Brain pericyte (primary cell): ENCODE results near the gene AKAP6.
A peak's percentile ranks its signal among the peaks of the same experiment; 100 is the strongest.

Experiments
- DNase-seq: peaks from one replicate; pipeline ENCODE4 v3.0.0-alpha.2; 2012; ENCODE audit warnings: low read depth, low spot score

AKAP6 gene

DNA sequence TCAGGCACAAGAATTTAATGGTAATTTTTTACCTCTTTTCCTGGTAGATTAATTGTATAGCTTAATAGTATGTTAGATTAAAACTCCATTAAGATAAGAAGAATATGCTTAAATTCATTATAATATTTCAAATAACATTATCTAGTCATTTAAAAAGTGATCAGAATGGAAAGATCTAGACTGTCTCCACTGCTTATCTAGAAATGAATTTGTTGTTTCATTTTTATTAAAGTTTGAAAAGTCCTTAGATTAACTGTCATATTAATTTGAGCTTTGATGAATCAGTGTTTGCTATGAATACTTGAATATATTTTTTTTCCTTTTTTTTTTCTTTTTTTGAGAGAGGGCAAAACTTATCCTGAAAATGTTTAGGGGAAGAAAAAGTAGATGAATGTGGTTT lies 373.0 kb downstream of the AKAP6 start:
- no peak for DNase-seq

DNA sequence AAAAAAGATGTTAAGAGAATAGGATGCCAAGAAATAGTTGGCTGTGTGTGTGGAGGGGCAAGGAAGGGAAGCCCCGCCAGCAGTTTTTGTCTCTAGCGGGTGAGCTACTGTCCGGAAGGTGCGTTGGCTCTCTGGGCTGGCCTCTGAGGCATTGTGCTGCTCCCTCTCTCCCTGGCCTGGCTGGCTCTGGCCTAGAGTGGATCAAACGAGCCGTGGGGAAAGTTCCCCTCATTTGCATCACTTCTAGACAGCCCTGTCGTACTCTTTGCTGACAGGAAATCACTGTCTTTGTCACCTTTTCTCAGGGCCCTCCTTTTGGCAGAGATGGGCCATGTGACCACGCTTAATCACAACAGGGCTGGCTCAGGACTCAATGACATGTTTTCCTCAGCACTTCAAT lies 373.5 kb downstream of the AKAP6 start:
- no peak for DNase-seq

DNA sequence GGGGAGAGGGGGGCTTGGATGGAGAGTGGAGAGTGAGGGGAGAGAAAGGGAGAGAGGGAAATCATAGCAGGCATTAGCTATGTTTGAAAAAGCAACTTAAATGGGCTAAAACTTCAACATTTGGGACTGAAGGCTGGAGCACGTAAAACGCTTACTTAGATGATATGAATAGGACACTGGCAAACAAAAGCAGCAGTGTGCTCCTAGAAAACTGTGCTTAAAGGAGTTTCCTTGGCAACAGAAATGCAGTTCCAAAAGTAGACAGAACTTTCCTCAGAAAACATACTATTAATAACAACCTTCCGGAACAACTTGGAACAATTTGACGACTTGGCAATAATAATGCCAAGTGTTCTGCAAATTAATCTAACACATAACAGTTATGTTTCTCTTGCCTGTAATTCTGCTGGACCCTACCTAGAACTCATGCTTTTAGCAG lies 374.1 kb downstream of the AKAP6 start:
- DNase-seq: no peak

DNA sequence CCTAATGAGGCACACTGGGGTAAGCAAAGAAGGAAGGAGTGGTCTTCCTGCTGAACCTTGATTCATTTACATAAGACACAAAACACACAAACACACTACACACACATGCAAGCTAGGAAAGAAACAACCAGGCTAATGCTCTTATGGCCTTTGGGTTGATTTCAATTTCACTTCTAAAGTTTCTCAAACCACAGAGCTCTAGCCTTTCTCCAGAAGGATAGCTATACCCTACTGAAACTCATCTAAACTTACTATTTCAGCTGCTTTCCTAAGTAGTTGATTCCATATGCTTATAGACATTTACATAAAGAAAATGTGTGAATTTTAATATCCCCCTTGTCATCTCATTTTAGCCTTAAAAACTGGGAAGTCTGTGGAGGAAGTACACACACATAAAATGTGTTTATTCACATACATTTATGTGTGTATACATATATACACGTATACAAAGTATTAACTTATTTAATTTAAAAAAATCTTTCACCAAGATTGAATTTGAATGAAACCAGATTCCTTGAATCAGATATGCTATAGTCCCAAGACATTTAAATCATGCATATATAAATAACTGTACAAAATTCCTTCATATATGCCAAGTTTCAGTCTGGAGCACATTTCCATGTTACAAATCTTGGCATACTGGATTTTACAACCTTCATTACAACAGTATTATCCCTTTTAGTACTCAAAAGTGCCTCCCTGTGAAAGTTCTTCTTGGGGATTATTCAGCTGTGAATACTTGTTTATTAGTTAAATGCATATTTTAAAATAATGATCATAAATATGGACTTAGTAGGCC lies 377.8 kb downstream of the AKAP6 start:
- no peak for DNase-seq

DNA sequence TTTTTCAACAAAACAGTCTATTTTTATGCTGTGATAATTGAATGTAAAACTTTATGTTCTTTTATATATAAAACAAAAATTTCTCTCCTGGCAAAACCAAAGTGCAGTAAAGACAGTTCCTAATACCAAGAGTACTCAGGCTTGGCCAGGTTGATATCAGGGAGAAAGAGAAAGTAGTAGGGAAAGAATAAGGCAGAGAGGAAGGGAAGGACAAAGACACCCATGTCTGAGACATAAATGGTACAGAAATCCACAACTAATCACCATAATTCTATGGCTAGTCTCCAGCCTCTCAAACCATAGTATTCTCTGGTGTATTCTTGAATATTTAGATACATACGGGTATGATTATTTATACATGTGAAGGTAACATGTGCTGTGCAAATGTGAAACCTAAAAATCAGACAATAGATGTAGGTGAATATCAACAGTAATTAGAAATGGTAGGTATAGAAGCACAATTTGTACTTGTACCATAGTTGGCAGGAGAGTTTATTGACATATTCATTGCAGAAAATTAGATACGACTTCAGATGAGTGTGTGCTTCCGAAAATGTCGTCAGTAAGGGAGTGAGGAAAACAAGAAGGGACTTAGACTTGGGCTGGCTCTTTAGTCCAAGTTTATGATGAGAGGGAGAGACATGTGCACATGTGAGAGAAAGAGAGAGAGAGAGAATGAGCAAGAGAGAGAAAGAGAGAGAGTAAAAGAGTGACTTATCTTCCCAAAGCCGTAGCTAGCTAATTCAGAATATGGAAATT lies 378.8 kb downstream of the AKAP6 start:
- DNase-seq: no peak

DNA sequence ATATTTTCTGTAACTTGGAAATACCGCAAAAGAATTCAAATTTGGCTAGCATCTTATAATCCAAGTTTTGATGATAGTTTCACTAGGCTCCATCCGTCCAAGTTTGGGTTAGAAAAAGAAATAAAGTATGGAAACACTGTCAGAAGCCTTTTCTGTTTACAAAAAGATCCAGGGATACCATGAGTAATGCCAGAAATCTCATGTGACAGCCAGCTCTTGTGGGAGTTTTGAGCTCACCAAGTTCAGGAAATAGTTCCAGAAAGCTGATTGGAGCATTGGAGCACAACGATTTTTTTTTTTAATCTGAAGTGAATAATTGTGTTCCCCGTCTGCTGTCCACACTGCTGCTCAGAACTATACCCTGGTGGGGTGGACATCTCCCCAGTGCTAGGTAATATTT lies 379.9 kb downstream of the AKAP6 start:
- peak; percentile 32 for DNase-seq

DNA sequence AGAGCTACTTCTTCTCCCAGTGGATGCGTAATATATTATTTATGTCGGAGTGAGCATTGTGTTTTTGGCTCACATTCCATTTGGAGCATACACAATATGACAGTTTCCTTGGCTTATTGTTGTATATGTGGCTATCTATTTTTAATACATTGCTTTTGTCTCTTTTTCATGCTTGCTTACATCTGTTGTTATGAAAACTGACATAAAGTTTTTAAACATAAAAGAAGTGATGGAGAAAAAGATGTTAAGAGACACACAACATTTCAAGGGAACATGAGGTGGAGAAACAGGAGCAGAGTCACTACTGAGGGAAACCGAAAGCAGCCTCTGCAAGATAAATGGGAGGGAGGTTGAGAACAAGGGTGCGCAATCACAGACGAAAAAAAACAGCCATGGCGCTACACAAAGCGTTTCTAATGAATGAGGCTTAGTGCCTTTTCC lies 381.2 kb downstream of the AKAP6 start:
- no peak for DNase-seq

DNA sequence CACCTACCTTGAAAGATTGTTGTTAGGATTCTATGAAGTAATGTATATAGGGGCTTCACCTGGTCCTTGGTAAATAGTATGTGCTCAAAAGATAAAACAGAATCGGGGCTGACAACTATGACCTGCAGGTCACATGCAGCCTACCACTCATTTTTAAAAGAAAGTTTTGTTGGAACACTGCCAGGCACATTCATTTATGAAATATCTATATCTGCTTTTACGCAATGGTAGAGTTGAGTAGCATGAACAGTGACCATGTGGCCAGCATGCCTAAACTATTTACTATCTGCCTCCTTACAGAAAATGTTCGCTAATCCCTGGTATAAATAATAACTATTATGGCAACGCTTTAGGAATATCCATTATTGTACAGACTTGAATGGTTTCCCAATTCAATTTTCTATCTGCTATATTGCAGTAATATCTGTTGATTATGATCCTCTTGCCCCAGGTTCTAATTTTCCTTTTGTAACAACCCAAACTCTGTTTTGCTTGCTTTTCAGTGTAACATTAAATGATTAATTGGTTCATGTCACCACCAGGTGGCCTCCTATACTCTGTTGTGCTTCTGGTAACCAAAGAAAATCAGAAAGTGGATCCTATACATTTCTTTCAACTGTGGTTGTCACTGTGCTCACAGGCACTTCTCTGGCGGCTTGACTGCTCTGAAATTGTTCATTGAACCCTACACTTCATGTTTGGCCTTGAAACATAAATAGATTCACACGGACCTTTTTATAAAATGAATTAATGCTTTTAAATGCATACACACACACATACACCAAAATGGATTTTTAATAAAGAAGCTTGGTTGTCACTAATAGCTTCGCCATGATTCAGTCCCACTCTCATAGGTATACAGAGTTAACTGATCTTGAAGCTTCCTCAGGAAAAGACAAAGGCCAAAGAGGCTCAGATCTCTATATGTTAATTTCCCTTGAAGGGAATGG lies 381.9 kb downstream of the AKAP6 start:
- peak; percentile 20 for DNase-seq

DNA sequence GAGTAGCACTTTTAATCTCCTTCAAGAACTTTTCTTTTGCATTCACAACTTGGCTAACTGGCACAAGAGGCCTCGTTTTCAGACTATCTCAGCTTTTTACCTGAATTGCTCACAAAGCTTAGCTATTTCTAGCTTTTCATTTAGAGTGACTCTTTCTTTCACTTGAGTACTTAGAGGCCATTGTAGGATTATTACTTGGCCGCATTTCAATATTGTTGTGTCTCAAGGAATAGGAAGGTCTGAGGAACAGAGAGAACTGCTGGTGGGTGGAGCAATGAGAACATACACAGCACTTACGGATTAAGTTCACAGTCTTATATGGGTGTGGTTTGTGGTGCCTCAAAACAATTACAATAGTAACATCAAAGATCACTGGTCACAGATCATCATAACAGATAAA lies 384.8 kb downstream of the AKAP6 start:
- no peak for DNase-seq

DNA sequence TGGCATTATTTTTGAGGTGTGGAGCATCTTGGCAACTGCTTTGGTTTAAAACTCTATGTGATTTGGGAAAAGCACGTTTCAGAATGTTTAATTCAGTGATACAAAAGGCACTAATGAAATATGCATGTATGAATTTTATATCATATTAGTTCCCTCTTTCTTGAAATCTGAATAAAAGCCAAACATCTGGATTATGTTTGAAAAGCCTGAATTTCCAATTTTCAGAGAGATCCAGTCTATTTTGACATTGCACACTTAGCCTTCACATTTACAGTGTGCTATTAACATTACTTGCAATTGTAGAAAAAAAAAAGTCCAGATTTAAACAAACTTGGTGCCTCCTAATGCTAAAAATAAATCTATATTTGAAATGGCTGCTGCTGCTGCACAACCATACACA lies 390.5 kb downstream of the AKAP6 start:
- no peak for DNase-seq

DNA sequence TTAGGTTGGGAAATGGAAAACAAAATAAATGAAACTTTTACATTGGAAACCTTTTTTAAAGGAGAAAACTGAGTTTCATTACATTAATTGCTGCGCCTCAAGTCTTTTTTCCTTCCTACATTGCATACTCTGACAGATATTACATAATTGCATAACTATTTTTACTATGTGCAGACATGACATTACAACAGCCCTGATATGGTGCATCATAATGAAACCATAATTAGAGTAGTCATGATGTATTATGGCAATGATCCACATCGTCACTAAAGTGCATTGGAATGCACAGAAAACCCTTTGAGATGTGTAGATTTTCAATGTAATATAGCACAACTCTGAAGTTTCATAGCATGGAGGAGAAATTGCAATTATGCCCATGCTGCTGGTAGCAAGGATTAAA lies 391.8 kb downstream of the AKAP6 start:
- no peak for DNase-seq

DNA sequence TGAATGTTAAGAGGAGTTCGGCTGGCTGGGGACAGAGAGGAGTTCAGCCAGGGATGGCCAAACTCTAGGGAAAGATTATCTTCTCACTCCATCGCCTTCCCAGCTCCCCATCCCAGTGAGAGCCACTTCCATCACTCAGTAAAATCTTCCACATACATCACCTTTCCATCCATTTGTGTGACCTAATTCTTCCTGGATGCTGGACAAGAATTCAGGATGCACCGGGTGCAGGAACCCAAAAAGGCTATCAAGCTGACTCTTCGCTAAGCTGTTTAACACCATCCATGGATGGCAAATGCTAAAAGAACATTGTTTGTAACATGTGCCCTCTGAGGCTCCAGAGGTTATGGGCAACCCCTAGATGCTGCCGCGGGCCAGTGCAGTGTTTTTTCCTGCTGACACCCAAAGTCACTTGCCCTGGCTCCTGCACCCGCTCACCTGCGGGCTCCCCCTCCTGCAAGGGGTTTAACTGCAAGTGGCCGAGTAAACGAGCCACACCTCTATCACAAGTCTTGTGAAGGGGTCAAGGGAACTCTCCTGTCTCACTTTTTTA lies 393.6 kb downstream of the AKAP6 start:
- DNase-seq: no peak

DNA sequence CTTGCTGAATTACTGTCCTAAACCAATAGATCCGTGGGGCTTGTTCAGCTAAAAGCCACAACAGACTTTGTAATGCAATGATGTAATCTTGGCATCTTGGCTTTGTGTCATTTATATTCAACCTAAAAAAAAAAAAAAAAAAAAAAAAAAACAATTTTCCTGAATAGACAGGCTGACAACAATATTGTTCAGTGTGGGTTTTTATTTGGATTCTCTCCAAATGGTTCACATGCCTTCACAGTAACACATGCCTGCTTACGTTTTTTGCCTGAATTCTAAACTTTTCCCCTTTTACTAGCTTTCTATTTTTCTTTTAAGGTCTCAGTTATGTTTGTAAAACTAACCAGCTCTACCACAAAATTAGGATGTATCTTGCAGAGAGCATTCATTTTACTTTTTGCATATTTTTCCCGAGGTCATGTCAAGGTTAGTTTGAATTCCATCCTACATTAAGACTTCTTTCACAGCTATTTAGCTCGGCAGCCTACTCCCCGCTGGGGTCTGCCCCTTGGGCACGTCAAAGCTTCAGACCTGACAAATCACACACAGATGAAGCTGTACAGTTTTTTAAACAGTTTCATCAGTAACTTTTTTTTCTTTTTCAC lies 395.9 kb downstream of the AKAP6 start:
- DNase-seq: peak; percentile 47

DNA sequence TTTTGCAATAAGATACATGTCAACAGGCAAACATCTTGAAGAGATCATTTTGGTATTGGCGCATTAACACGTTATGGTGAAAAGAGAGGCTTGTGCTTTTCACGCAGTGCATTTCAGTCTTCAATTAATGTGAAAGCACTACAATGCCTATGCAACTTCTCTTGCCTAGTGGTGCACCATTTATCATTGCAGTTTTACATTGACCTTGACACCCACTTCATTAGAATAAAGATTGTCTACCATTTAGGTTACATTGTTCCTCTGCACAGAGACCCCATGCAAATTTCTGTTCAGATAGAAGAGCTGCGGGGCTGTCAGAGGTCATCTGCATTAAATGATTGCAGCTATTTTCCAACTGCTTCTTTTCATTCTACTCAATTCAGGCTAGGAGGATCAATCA lies 397.4 kb downstream of the AKAP6 start:
- DNase-seq: no peak

DNA sequence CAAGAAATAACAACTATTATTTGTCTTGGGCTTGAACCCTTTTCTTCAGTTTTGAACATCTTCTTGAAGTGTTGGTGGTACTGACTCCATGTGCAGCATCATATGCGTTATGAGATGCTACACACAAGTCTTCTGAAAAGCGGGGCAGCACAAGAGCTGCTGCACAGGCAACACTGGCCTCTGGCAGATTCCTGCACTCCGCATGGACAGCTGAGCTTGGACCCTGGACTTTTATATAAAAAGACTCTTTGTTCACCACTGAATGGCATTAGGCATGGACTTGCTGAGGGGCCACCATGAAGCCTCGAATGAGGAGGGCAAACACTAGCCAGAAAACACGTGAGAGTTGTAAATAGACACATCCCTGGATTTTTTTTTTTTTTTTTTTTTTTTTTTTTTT lies 398.7 kb downstream of the AKAP6 start:
- DNase-seq: no peak

DNA sequence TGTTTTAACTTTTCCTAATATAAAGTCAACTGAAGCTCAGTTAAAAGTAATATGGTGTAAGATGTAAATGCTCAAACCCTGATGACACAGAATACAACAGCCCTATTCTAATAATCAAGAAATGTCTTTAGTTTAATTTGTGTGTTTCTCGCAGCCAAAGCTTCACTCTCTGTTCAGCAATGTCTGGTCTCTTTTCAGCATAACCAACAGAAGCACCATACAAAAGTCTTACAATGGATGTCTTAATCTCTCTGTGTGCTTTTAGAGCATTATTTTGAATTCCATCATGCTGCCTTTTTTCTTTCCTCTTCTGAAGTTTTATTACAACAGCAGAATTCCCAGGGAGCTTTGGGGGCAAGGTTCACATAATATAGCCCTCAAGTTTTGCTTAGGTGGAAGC lies 399.4 kb downstream of the AKAP6 start:
- DNase-seq: no peak

DNA sequence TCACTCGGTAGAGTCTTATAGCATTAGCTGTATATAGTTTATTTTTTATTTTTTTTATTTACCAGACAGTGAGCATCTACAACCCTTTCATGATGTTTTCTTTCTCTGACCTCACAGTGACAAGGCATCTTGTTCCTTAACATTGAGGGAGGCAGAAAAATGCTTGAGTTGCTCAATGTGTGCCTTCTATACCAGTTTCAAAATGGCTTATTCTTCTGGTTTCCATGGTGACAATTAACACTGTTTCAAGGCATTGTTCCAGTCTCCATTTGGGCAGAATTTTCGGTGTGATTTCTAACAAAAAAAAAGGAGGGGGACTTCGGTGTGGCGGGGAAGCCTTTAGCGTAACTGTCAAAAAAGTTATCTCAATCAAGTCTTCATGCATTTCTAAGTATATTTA lies 399.9 kb downstream of the AKAP6 start:
- no peak for DNase-seq

DNA sequence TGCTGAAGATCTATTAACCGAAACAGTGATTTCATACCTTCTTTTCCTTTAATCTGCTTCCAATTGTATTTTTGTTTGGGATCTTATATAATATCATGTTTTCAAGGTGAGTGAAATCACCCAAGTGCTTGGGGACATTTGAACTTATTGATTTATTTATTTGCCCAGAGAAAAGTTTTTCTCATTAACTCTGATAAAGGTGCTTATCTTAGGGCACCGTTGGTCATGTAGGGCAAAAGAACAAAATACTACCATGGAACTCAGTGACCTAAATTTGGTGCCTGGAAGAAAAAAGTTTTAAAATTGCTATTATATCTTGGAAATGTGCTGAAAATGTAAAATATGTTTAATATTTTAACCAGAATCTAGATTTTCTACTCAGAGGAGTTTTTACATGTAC lies 402.2 kb downstream of the AKAP6 start:
- DNase-seq: no peak

DNA sequence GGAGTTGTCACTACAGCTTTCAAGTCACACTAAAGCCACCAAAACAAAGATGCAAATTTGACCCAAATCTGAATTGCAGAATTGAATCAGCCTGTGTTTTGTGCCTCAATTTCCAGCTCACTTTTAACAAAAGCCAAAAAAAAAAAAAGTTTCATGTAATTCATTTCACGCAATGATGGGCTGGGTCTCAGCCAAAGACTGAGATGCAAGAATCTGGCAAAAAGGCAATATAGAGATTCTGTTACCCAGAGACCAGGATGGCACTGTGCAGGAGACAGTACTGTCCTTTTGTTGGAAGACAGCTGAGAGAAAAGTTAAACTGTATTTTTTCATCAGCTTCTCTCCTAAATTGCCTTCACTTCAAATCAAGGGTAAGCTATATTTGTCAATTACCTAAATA lies 403.9 kb downstream of the AKAP6 start:
- no peak for DNase-seq

DNA sequence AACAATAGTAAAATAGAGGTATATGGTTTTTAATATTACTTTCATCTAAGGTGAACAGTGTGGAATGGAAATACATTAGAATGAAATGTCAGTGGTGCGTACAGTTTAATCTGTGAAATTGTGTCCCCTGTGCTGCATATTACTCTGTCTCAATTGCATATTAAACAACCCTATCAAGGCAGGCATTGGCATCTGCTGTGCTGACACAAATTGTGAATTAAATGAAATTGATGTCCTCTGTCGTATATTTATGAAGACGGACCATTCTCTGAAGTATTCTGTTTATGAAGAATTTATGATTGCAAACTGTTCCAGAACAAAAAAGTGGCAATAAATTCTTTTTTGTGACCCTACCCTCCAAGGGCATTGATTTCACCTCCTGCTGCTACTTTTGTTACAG lies 405.2 kb downstream of the AKAP6 start:
- DNase-seq: no peak

DNA sequence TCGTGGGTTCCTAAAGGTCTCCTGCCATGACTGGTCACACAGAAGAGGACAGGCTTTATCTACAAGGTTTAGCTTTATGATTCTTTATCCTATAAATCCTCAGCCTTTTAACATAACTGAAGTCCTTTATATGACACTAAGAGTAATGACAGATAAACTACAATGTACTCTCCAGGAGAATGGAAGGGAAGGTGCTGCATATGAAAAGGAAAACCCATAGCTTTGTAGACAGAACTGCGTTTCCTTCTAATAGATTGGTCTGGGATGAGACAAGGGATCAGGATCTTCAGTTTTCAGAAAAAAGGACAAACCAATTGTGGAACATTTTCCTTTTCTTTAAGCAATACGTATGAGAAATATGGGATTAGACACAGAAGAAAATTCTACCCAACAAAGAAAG lies 408.5 kb downstream of the AKAP6 start:
- DNase-seq: no peak
